ENCODE data around the gene ATXN1.
A peak's percentile ranks its signal among the peaks of the same experiment; 100 is the strongest.

Gene ATXN1

GRCh38 chr6:16472349-16473069 is 288.8 kb downstream of the ATXN1 start:
- H3K4me2 ChIP-seq (ENCODE audit: low read length, poor library complexity, severe bottlenecking): no peak overlapping the region
- H3K4me3 ChIP-seq (ENCODE audit: insufficient read depth in 1 of 2, low read depth in 1 of 2, low read length in 2 of 2): no peak overlapping the region
- no peak overlapping the region for H3K4ac ChIP-seq (ENCODE audit: low read depth in 1 of 2, low read length in 2 of 2)
- H3K27ac ChIP-seq (ENCODE audit: low read length, poor library complexity, severe bottlenecking): no peak overlapping the region
- peaks cover 4 to 9% of the 10 kb centered on the region in 2 experiments for H3K36me3 ChIP-seq (ENCODE audit: control insufficient read depth in 1 of 2, insufficient read depth in 2 of 2, low read depth in 1 of 2, low read length in 2 of 2)
- H3K27me3 ChIP-seq (ENCODE audit: control insufficient read depth in 1 of 2, insufficient read depth in 1 of 2, low read length in 2 of 2): no peaks in the 10 kb centered on the region
- H2AK5ac ChIP-seq (ENCODE audit: low read length, severe bottlenecking): no peak overlapping the region
- peak; percentile 75 for DNase-seq
- no peak overlapping the region for H2BK15ac ChIP-seq (ENCODE audit: low read depth, poor library complexity, severe bottlenecking)
- peaks cover 5% of the 10 kb centered on the region for H3K79me1 ChIP-seq (replicated peaks; ENCODE audit: low read length, poor library complexity, severe bottlenecking)
- no peak overlapping the region for H4K8ac ChIP-seq (ENCODE audit: low read length)
- no peaks in the 10 kb centered on the region for H3K9me3 ChIP-seq (ENCODE audit: control insufficient read depth, low read length)
- peaks cover 2% of the 10 kb centered on the region for H3K4me1 ChIP-seq (ENCODE audit: control insufficient read depth, insufficient read depth, low read depth, low read length)
- no peak overlapping the region for H2AFZ ChIP-seq (ENCODE audit: low read depth, low read length)
- H2BK120ac ChIP-seq (ENCODE audit: low read depth, low read length): no peak overlapping the region
- no peak overlapping the region for H3K23ac ChIP-seq (ENCODE audit: low read length in 2 of 2)
- no peak overlapping the region for H3K14ac ChIP-seq (ENCODE audit: low read length in 2 of 2)
- no peak overlapping the region for H3K9ac ChIP-seq (ENCODE audit: low read length)
- WGBS: 30% methylated on average over 3 of the region's 3 CpGs
- H2BK12ac ChIP-seq (ENCODE audit: low read length in 2 of 2): no peak overlapping the region
- H3K18ac ChIP-seq (ENCODE audit: low read depth in 1 of 2, low read length in 2 of 2): no peak overlapping the region
- no peak overlapping the region for H4K91ac ChIP-seq (ENCODE audit: low read length)
- no peak overlapping the region for H2BK5ac ChIP-seq (ENCODE audit: low read depth, low read length, poor library complexity, severe bottlenecking)

- no peak overlapping the region for H3K27ac ChIP-seq (ENCODE audit: low read length, poor library complexity, severe bottlenecking)
- no peak overlapping the region for H2BK12ac ChIP-seq (ENCODE audit: low read length in 2 of 2)
- no peak overlapping the region for H3K9ac ChIP-seq (ENCODE audit: low read length)
- no peak for DNase-seq
- no peak overlapping the region for H2BK120ac ChIP-seq (ENCODE audit: low read depth, low read length)
- H3K79me1 ChIP-seq (replicated peaks; ENCODE audit: low read length, poor library complexity, severe bottlenecking): peaks cover 5% of the 10 kb centered on the region
- no peak overlapping the region for H2AFZ ChIP-seq (ENCODE audit: low read depth, low read length)
- H2AK5ac ChIP-seq (ENCODE audit: low read length, severe bottlenecking): no peak overlapping the region
- peak overlapping the region in 1 of 2 experiments; percentile 58 for H3K18ac ChIP-seq (ENCODE audit: low read depth in 1 of 2, low read length in 2 of 2)
- H3K27me3 ChIP-seq (ENCODE audit: control insufficient read depth in 1 of 2, insufficient read depth in 1 of 2, low read length in 2 of 2): no peaks in the 10 kb centered on the region
- no peak overlapping the region for H3K14ac ChIP-seq (ENCODE audit: low read length in 2 of 2)
- no peak overlapping the region for H3K23ac ChIP-seq (ENCODE audit: low read length in 2 of 2)
- WGBS: 100% methylated on average over 2 of the region's 3 CpGs
- H2BK5ac ChIP-seq (ENCODE audit: low read depth, low read length, poor library complexity, severe bottlenecking): no peak overlapping the region
- no peaks in the 10 kb centered on the region for H3K9me3 ChIP-seq (ENCODE audit: control insufficient read depth, low read length)
- no peak overlapping the region for H3K4ac ChIP-seq (ENCODE audit: low read depth in 1 of 2, low read length in 2 of 2)
- H2BK15ac ChIP-seq (ENCODE audit: low read depth, poor library complexity, severe bottlenecking): no peak overlapping the region
- no peak overlapping the region for H3K4me3 ChIP-seq (ENCODE audit: insufficient read depth in 1 of 2, low read depth in 1 of 2, low read length in 2 of 2)
- no peak overlapping the region for H3K4me2 ChIP-seq (ENCODE audit: low read length, poor library complexity, severe bottlenecking)
- no peak overlapping the region for H4K91ac ChIP-seq (ENCODE audit: low read length)
- no peak overlapping the region for H4K8ac ChIP-seq (ENCODE audit: low read length)
- peaks cover 5% of the 10 kb centered on the region for H3K4me1 ChIP-seq (ENCODE audit: control insufficient read depth, insufficient read depth, low read depth, low read length)
- peaks cover 4 to 9% of the 10 kb centered on the region in 2 experiments for H3K36me3 ChIP-seq (ENCODE audit: control insufficient read depth in 1 of 2, insufficient read depth in 2 of 2, low read depth in 1 of 2, low read length in 2 of 2)
Observed at GRCh38 chr6:16471910-16472297, 289.4 kb downstream of the ATXN1 start.

- Histone ChIP-seq H3K4me1 (ENCODE audit: control insufficient read depth, insufficient read depth, low read depth, low read length) (peaks cover 5% of the 10 kb centered on the region), H2BK5ac (ENCODE audit: low read depth, low read length, poor library complexity, severe bottlenecking) (no peak overlapping the region), H3K27ac (ENCODE audit: low read length, poor library complexity, severe bottlenecking) (peak overlapping the region; percentile 21), H3K4me3 (ENCODE audit: insufficient read depth in 1 of 2, low read depth in 1 of 2, low read length in 2 of 2) (no peak overlapping the region), H3K4me2 (ENCODE audit: low read length, poor library complexity, severe bottlenecking) (no peak overlapping the region), H3K36me3 (ENCODE audit: control insufficient read depth in 1 of 2, insufficient read depth in 2 of 2, low read depth in 1 of 2, low read length in 2 of 2) (peaks cover 4 to 9% of the 10 kb centered on the region in 2 experiments), H3K23ac (ENCODE audit: low read length in 2 of 2) (no peak overlapping the region), H3K9me3 (ENCODE audit: control insufficient read depth, low read length) (no peaks in the 10 kb centered on the region), H4K8ac (ENCODE audit: low read length) (no peak overlapping the region), H2AK5ac (ENCODE audit: low read length, severe bottlenecking) (no peak overlapping the region), H3K14ac (ENCODE audit: low read length in 2 of 2) (peak overlapping the region in 1 of 2 experiments; percentile 61), H2AFZ (ENCODE audit: low read depth, low read length) (no peak overlapping the region), H3K4ac (ENCODE audit: low read depth in 1 of 2, low read length in 2 of 2) (no peak overlapping the region), H2BK12ac (ENCODE audit: low read length in 2 of 2) (peak overlapping the region in 1 of 2 experiments; percentile 45), H3K79me1 (replicated peaks; ENCODE audit: low read length, poor library complexity, severe bottlenecking) (peaks cover 5% of the 10 kb centered on the region), H2BK15ac (ENCODE audit: low read depth, poor library complexity, severe bottlenecking) (no peak overlapping the region), H2BK120ac (ENCODE audit: low read depth, low read length) (no peak overlapping the region), H3K9ac (ENCODE audit: low read length) (no peak overlapping the region), H3K27me3 (ENCODE audit: control insufficient read depth in 1 of 2, insufficient read depth in 1 of 2, low read length in 2 of 2) (no peaks in the 10 kb centered on the region), H4K91ac (ENCODE audit: low read length) (no peak overlapping the region), H3K18ac (ENCODE audit: low read depth in 1 of 2, low read length in 2 of 2) (peak overlapping the region in 1 of 2 experiments; percentile 37)
- DNase-seq: no peak
- WGBS: 84% methylated on average over 6 of the region's 8 CpGs
Observed at GRCh38 chr6:16471222-16471909, 289.9 kb downstream of the ATXN1 start.

- Histone ChIP-seq H3K4me2 (ENCODE audit: low read length, poor library complexity, severe bottlenecking) (no peak overlapping the region), H2AFZ (ENCODE audit: low read depth, low read length) (no peak overlapping the region), H4K8ac (ENCODE audit: low read length) (no peak overlapping the region), H3K36me3 (ENCODE audit: control insufficient read depth in 1 of 2, insufficient read depth in 2 of 2, low read depth in 1 of 2, low read length in 2 of 2) (peaks cover 4 to 9% of the 10 kb centered on the region in 2 experiments), H2AK5ac (ENCODE audit: low read length, severe bottlenecking) (no peak overlapping the region), H3K27me3 (ENCODE audit: control insufficient read depth in 1 of 2, insufficient read depth in 1 of 2, low read length in 2 of 2) (no peaks in the 10 kb centered on the region), H3K4ac (ENCODE audit: low read depth in 1 of 2, low read length in 2 of 2) (no peak overlapping the region), H3K23ac (ENCODE audit: low read length in 2 of 2) (no peak overlapping the region), H3K79me1 (replicated peaks; ENCODE audit: low read length, poor library complexity, severe bottlenecking) (peaks cover 5% of the 10 kb centered on the region), H4K91ac (ENCODE audit: low read length) (no peak overlapping the region), H3K9me3 (ENCODE audit: control insufficient read depth, low read length) (no peaks in the 10 kb centered on the region), H2BK12ac (ENCODE audit: low read length in 2 of 2) (no peak overlapping the region), H2BK15ac (ENCODE audit: low read depth, poor library complexity, severe bottlenecking) (no peak overlapping the region), H3K4me3 (ENCODE audit: insufficient read depth in 1 of 2, low read depth in 1 of 2, low read length in 2 of 2) (no peak overlapping the region), H3K9ac (ENCODE audit: low read length) (no peak overlapping the region), H3K4me1 (ENCODE audit: control insufficient read depth, insufficient read depth, low read depth, low read length) (peaks cover 5% of the 10 kb centered on the region), H3K18ac (ENCODE audit: low read depth in 1 of 2, low read length in 2 of 2) (no peak overlapping the region), H3K14ac (ENCODE audit: low read length in 2 of 2) (no peak overlapping the region), H3K27ac (ENCODE audit: low read length, poor library complexity, severe bottlenecking) (no peak overlapping the region), H2BK5ac (ENCODE audit: low read depth, low read length, poor library complexity, severe bottlenecking) (no peak overlapping the region), H2BK120ac (ENCODE audit: low read depth, low read length) (no peak overlapping the region)
- DNase-seq: no peak
- WGBS: 80% methylated on average over 2 of the region's 2 CpGs
Observed at GRCh38 chr6:16470502-16471221, 290.6 kb downstream of the ATXN1 start.
